Measurements from ENCODE around the gene SIRPG.
"Not testable (repeated sequence)": the region's sequence is repeated elsewhere in the genome, so short reads cannot be mapped to it uniquely, and the experiment has no call there.

The SIRPG gene

DNA sequence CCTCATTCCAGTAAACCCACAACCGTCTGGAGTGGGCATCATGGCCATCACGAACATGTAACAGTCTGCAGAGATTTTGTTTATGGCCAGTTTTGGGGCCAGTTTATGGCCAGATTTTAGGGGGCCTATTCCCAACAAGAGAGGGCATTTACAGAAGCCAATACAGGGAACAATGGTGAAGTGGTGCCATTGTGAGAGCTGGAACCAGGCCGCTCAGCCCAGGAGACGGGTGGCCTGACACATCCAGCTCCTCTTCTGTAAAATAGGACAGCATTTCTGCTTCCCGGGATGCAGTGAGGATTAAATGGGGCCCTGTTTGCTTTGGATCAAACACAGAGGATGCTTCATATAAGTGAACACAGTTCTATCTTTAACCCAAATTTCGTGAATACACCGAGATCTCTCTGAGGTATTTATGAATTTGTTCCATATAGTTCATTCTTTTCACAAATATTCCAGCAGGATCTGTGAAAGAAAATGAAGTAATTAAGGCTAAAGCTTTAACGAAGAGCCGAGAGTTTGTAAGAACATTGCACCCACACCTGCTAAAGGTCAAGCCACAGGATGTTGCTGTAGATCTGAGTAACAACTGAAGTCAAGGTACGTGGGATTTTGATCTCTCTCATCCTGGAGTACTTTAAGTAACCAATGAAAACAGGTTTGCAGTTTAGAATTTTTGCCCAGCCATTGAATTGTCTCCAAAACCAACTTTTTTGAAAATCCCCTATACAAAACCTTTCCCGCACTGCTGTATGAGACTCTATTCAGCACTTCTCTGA, 14.5 kb upstream of the SIRPG start:
- DNase-seq (ENCODE audit: low spot score) = no peak

- no peak for DNase-seq (ENCODE audit: low spot score)
Measured at GRCh38 chr20:1669304-1669703, 11.7 kb upstream of the SIRPG start.

DNA sequence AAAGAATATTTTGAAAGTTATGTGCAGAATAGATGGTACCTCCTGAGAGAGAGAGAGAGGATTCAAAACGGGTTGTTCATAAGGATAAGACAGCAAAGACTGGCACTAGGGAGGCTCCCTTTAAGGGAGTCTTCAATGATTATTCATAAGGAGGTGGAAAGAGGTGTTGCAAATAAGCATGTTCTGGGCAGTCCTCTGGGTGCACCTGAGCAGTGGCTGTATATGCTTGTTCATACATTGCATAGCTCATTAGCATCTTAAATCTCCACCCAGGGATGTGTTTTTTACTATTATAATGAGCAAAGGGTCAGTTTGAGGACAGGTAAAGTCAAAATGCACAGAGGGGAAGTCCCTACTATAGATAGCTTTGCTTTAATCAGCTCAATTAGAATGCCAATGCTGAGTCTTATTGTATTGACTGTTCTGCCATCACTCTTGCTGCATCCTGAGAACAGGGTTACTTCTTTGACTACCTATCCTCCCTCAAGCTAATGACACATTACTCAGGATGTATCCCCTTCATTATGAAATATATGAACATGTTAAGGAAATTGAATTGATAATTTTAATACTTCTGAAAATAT, 10.0 kb upstream of the SIRPG start:
- DNase-seq (ENCODE audit: low spot score) = no peak

DNA sequence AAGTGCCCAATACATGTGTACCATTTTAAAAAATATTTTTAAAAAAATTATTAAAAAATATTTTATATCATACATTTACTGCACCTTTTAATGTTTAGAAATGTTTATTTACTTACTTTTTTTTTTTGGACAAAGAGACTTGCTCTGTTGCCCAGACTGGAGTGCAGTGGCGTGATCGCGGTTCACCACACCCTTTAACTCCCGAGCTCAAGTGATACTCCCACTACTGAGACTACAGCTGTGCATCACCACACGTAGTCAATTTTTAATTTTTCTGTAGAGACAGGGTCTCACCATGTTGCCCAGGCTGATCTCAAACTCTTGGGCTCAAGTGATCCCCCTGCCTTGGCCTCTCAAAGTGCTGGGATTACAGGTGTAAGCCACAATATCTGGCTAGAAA, 9.2 kb upstream of the SIRPG start:
- DNase-seq (ENCODE audit: low spot score) = no peak

- DNase-seq (ENCODE audit: low spot score) = no peak
Measured at GRCh38 chr20:1665345-1665744, 7.8 kb upstream of the SIRPG start.

DNA sequence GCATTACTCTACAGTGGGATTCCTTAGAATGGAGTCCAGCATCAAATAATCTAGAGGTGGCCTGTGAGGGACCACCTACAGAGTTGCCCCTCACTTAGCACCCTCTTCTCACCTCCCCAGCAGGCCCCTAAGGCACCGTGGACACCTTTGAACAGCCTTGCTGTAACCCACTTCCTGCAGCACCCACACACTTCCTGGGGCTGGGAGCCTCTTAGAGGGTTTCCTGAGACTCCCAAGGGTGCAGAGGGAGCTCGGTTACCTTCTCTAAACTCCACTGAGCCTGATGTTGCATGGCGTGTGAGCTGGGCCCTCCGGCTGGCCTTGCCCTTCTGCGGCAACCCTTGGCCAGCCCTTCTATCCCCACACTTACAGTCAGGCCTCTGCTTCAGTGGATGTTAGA, 7.3 kb upstream of the SIRPG start:
- no peak for DNase-seq (ENCODE audit: low spot score)

DNA sequence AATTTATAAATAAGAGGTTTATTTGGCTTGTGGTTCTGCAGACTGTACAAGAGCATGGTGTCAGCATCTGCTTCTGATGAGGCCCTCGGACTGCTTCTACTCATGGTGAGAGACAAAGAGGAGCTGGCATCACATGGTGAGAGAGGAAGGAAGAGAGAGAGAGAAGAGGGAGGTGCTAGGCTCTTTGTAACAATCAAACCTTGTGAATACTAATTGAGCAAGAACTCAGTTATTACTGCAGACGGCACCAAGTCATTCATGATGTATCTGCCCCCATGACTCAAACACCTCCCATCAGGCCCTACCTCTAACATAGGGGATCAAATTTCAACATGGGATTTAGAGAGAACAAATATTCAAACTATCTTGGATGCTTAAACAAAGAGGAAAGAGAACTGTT, 6.3 kb upstream of the SIRPG start:
- no peak for DNase-seq (ENCODE audit: low spot score)

DNA sequence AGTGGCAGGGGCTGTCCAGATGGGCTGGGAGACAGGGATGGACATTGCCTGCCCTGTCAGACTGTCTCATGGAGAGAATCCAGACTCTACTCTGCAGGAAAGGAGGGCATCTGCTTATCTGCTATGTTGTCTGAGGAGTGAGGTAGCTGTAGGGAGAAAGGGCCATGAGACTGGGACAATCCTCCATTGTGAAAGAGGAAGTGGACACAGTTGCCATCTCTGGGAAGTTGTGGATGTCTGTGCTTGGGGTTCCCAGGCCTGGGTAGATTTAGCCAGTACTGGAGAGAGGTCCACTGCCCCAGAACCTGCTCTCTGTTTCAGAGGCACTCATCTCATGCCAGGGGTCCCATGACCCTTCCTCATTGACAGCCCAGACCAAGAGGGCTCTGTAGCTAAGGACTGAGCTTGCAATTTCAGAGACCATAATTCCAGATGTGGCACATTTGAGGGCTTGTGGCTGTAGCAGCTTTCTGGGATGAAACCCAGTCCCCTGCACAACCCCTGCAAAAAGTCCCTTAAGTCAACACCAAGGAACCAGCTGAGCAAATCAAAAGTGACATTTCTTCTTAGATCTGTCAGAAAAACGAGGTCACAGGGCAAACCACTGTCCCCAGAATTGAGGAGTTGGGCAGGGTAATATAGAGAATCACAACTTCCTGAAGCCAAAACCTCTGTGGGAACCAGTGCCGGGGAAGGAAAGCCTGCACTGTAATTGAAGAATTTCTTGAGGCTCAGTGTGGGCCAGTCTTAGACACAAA, 4.1 kb upstream of the SIRPG start:
- no peak for DNase-seq (ENCODE audit: low spot score)

DNA sequence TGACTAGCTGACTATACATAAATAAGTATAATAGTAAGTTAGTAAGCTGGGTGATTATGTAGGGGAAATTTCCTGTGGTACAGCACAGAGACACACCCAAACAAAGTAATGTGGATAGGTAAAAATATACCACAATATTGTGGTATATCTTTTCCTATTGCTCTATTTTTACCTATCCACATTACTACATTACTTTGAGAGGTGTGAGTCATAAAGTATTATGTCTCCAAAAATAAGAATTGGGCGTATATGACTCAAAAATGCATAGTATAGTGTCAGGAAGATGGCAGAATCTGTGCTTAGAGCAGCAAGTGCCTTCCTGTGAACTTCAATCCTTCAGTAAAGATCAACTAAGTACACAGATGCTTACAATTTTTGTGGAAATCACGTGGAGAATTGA, 2.7 kb upstream of the SIRPG start:
- DNase-seq (ENCODE audit: low spot score) = no peak

DNA sequence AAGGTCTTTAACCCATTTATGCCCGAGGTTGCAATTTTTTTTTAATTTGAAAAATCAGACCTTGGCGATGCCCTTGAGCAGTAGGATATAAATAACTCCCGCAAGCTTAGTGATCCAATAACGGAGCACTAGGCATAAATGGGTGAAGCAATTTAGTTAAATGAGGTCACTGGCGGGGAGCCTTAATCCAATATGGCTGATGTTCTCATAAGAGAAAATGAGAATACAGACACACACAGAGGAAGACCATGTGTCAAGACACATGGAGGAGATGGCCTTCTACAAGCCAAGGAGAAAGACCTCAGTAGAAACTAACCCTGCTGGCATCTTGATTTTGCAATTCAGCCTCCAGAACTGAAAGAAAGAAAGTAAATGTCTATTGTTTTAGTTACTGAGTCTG, 735 bp downstream of the SIRPG start:
- no peak for DNase-seq (ENCODE audit: low spot score)

GRCh38 chr20:1654996-1655395, 2.6 kb downstream of the SIRPG start:
- DNase-seq (ENCODE audit: low spot score) = no peak

DNA sequence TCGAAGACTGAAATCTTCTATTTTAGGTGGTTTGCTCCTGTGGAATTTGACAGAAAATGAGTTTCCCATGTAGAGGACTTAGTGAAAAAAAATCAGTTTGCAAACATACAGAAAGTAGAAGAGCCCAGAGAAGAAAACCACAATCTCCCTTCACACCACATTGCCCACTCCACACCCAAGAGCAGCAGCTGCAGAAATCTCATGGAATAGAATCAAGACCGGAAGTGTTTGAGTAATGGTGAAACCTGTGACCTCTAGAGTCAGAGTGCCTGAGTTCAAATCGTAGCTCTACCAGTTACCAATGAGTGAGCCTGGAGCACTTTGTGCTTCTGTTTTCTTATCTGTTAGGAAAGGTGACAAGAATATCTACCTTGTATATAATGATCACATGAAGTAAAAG, 4.6 kb downstream of the SIRPG start:
- DNase-seq (ENCODE audit: low spot score) = no peak

GRCh38 chr20:1652104-1652503, 5.5 kb downstream of the SIRPG start:
- no peak for DNase-seq (ENCODE audit: low spot score)

DNA sequence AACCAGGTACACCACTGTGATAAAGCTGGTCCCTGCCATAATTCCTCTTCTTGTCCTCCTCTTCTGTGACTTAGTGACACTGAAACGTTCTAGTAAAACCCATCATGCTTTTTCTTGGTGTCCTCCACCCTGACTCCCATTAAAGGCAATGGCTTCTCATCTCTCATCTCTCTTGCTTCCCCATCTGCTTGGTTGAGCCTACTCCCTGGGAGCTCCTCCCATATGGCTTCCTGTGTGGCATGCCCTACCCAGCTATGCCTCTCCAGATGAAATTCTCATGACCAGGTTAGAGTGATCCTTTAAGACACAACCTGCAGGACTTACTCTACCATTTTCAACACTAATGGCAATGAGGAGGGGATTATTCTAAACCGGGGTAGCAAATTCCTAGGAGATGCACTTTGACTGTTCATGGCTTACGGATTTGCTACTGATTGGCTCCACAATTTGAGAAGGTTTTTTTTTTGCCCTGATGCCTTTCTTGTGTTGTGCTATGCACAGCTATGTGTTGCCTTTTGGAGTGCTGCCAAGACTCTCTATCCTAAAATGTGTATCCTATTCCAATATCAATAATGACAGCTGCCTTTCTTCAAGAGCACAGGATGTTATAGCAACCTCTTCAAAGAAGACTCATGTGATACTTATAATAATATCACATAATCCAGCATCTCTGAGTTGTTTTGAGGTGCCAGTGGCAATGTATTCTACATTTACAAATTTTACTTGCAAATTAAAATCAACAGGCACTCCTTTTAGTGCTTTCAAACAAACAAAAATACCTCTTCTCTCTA, 6.1 kb downstream of the SIRPG start:
- DNase-seq (ENCODE audit: low spot score) = no peak

DNA sequence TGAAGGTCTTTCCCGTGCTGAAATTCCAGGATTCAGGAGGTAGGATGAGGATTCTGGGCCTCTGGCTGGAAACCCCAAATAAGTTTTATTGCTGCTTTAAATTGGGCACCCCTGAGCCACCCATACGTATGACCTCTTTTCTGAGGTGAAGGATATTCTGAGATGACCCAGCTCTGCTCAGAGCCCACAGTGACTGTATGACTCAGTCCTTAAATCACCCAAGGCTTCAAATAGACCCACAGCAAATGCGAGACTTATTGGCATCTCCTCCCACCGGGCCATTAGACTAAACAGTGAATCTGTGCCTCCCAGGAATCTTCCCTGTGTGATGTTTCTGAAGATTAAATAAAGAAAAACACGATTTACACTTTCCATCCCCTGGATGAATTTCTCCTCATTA, 9.5 kb downstream of the SIRPG start:
- DNase-seq (ENCODE audit: low spot score) = no peak

DNA sequence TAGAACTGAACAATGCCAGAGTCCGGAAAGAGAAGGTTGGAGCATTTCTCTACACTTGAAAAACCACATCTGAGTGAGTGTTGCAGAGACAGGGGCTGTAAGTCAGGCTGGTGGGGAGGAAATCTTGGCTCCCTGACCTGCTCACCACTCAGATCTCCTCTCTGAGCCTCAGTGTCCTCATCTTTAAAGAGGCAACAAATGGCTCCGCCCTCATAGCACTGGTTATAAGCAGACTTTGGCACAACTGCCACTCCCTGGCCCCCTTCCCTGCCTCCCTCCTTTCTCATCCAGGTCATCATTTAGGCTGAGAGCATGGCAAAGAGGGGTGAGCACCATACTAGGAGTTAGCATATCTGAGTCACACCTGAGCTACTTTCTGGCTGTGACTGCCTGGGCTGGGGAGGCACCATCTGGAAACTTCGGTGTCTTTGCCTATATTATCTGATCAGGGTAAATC, 10.6 kb downstream of the SIRPG start:
- no peak for DNase-seq (ENCODE audit: low spot score)

DNA sequence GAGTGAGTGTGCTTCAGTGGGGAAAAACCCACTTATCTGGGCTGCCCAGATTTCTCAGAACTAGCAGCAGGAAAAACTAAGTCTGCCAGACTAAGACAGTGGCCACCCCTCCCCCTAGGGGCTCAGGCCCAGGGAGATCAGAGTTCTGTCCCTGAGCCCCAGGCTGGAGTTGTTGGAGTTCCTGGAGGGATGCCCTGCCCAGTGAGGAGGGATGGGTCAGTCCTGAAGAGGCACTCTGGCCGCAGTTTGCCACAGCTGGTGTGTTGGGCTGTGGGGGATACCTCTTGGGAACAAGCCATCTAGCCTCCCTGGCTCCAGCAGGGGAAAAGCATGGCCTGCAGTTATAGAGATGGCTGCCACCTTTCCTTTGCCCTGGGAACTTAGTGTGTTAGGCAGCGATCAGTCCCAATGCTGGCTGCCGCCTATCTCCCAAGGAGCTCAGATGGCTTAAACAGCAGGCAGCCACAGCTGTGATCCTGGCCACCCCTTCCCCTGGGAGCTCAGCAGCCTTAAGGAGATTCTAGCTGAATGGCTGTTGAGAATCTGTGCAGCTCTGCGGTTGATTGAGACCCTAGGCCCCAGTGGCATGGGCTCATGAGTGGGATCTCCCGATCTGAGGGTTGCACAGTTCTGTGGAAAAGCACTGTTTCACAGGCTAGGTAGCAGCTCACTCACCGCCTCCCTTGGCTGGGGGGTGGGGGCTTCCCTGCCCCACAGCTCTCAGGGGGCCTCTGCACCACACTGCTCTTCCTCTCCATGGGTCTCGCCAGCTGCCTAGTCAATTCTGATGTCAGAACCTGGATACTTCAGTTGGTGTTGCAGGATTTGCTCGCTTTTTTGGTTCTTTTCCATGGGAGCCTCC, 13.2 kb downstream of the SIRPG start:
- DNase-seq (ENCODE audit: low spot score) = peak; percentile 54

DNA sequence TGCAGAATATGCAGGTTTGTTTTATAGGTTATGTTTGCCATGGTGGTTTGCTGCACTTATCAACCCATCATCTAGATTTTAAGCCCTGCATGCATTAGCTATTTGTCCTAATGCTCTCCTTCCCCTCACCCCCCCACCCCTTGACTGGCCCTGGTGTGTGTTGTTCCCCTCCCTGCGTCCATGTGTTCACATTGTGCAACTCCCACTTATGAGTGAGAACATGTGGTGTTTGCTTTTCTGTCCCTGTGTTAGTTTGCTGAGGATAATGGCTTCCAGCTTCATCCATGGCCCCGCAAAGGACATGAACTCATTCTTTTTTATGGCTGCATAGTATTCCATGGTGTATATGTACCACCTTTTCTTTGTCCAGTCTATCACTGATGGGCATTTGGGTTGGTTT, 18.9 kb downstream of the SIRPG start:
- not testable (repeated sequence) for DNase-seq (ENCODE audit: low spot score)

GRCh38 chr20:1637755-1638154, 19.8 kb downstream of the SIRPG start:
- DNase-seq (ENCODE audit: low spot score) = no peak

DNA sequence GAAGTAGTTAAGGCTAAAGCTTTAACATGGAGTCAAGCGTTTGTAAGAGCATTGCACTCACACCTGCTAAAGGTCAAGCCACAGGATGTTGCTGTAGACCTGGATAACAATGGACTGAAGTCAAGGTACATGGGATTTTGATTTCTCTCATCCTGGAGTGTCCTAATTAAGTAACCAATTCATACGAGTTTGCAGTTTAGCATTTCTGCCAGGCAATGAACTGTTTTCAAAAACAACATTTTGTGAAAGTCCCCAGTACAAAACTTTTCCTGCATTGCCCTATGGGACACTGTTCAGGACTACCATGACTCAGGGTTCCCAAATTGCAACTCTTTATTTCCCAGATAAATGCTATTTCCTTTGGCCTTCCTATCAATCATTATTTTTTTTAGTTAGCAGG, 20.4 kb downstream of the SIRPG start:
- no peak for DNase-seq (ENCODE audit: low spot score)

DNA sequence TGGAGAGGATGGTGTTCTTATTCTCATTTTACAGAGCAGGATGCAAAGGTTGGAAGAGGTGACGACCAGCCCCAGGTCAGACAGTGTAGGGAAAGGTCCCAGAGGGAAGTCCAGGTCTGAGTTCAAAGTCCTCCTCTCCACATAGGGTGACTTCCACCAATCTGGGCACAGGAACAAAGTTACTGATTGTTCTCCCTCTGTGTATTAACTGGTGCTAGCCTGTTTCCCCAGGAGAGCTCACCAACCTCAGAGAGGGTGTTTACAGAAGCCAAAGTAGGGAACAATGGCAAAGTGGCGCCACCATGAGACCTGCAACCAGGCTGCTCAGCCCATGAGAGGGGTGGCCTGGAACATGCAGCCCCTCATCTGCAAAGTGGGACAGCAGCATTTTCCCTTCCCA, 21.0 kb downstream of the SIRPG start:
- DNase-seq (ENCODE audit: low spot score) = no peak
